ENCODE results near the gene CFAP70.

Gene CFAP70

GRCh38 chr10:73251683-73252444 lies 106.8 kb downstream of the CFAP70 start:
- DNase-seq: no peak

DNA sequence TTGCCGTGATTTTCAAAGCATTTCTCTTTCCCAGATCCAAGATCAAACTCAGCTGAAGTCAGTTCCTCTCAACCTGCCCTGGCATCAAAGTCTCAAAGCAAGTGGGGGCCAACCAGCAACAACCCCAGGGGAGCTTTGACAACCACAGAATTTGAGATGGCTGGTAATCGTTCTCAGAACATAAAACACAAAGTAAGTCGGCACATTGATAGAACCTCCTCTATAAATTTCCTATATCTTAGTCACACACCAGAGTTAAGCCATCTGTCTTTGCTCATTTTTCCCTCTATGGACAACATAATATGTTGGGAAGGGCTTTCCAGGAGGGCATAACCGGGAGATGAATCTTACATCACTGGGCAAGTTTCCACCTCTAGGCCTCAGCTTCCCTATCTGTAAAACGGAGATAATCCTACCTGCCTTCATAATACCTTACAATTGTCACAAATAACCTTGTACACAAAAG lies 110.4 kb downstream of the CFAP70 start:
- no peak for DNase-seq

GRCh38 chr10:73247509-73248258 lies 111.0 kb downstream of the CFAP70 start:
- DNase-seq: no peak

DNA sequence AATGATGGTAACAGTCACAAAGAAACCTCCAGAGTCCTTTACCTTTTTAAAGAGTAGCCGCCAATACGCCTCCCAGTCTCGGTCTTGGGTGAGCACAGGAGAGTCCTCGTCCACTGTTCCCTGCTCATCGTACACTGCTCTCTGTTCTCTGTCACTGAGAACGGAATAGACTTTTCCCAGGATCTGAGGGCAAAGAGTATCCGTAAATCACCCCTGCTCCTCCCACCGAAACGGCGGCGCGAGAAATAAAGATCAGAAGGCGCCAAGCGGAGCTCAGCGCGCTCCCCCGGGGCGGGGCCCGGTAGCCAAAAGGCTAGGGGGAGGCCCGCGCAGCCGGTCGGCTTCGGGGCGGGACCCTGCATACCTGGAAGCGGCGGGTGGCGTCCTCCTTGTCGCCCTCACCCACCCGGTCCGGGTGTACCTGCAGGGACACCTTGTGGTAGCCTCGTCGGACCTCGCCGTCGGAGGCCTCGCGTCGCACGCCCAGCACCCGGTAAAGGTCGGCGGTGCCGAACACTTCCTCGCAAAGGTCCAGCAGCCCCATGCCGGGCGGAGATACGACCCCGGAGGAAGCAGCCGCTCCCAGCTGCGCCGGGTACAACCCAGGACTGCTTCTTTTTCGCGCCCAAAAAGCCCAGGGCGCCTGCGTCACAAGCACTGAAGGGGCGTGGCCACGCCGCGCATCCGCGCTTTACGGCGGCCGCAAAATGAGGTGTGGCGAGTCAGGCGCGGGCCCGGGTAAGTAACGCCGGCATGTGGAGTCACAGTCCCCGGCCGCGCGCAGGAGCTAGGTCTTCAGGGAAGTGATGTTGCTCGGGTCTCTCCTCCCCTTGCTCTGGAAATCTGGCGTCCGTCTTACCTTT lies 111.8 kb downstream of the CFAP70 start, which contains the start of gene DNAJC9:
Gene DNAJC9, minus strand, starts transcription at position 610 of the 863 bp plus-strand sequence. Its CDS starts 66 bp downstream, at position 544.
- DNase-seq: peak; percentile 34

DNA sequence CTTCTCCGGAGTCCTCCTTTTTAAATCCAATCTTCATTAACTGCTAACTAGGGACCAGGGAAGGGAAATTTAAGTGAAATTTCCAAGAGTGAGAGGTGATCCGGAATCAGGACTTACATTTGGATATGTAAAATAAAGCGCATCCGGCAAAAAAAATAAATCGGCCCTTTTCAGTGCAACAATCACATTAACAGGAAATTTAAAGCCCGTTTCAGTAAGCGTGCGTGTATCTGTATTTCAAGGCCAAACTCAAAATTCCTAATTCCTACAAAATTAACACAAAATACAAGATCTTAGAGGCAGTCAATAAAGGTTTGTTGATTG lies 112.4 kb downstream of the CFAP70 start:
- no peak for DNase-seq

GRCh38 chr10:73244866-73245477 lies 113.7 kb downstream of the CFAP70 start:
- DNase-seq: no peak

- DNase-seq: no peak
Measured at GRCh38 chr10:73239908-73240307, 118.8 kb downstream of the CFAP70 start.

- no peak for DNase-seq
Measured at GRCh38 chr10:73238990-73239566, 119.6 kb downstream of the CFAP70 start.

DNA sequence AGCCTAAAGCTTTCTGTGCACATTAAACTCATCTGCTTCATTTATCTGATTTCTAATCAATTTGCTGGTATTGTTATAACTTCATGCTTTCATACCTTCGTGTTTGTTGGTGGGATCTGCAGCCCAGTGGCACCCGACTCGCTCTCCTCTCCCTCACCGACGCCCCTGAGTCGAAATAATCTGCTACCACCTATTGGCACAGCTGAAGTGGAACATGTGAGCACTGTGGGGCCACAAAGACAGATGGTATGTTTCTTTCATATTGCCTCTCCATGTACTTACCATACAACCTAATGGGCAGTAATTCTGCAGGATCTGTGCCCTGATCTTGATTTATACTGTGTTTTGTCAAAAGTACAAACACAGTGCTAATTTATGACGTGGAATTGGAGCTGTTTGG lies 124.0 kb downstream of the CFAP70 start:
- DNase-seq: no peak

- no peak for DNase-seq
Measured at GRCh38 chr10:73233883-73234282, 124.8 kb downstream of the CFAP70 start.

- no peak for DNase-seq
Measured at GRCh38 chr10:73232887-73233286, 125.8 kb downstream of the CFAP70 start.

DNA sequence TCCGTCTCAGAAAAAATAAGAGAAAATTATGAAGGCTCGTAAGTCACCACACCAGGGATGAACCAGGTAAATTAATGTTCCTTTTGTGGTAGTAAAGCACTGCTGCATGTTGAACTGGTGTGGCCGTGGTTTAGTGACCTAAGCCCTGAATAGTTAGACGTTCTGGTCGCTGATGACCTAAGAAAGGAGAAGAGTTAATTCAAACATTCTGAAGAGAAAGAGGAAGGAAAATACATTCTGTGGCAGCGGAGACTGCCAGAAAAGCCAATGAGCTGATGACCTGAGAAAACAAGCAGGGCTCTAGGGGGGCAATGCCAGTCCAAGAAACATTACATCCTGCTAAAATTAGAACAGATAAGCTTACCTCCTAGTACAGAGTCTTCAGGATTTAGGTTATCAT lies 129.1 kb downstream of the CFAP70 start:
- DNase-seq: no peak

- no peak for DNase-seq
Measured at GRCh38 chr10:73228247-73228646, 130.4 kb downstream of the CFAP70 start.

DNA sequence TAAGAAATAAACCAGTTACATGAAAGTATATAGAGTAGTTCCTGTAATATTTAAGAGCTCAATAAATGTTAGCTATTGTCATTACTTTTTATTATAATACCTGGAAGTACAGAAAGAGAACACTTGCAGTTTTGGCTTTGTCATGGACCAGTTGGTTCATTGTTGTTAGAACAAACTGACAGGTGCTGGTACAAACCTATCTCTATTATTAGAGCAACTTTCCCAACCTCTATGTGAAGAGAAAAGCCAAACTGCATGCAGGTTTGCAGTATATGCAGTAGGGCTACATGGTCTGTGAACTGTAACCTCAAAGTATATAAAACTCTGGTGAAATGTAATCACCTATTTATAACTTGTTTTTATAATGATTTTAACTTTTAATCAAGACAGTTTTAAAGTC lies 132.0 kb downstream of the CFAP70 start:
- DNase-seq: no peak

DNA sequence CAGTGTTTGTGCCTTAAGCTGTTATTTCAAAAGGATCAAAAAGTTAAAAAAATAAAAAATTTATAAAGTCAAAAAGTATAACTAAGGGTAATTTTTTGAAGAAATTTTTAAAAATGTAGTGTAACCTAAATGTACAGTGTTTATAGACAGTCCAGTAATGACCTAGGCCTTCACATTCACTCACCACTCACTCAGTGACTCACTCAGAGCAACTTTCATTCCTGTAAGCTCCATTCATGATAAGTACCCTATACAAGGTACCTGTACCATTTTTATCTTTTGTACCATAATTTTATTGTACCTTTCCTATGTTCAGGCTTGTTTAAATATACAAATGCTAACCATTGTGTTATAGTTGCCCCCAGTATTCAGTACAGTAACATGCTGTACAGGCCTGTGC lies 133.1 kb downstream of the CFAP70 start:
- no peak for DNase-seq

DNA sequence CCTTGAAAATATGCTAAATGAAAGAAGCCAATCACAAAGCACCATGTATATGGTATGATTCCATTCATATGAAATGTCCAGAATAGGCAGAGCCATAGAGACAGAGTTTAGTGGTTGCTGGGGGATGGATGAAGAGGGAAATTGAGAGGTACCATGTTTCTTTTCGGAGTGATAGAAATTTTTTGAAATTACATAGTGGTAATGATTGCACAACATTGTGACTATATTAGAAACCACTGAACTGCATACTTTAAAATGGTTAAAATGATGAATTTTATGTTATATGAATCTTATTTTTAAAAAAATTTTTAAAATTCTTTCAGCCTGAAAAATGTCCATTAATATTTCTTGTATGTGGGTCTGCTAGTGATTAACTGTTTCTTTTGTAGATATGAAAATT lies 137.7 kb downstream of the CFAP70 start:
- no peak for DNase-seq

DNA sequence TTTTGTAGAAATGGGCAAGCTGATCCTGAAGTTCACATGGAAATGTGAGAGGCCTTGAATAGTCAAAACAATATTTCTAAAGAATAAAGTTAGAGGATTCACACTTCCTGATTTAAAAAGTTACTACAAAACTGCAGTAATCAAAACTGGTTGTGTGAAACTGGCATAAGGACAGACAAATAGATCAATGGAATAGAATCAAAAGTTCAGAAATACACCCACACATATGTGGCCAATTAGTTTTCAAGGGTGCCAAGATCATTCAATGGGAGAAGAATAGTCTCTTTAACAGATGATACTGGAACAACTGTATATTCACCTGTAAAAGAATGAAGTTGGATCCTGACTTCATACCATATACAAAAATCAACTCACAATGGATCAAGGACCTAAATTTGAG lies 139.3 kb downstream of the CFAP70 start:
- DNase-seq: no peak

DNA sequence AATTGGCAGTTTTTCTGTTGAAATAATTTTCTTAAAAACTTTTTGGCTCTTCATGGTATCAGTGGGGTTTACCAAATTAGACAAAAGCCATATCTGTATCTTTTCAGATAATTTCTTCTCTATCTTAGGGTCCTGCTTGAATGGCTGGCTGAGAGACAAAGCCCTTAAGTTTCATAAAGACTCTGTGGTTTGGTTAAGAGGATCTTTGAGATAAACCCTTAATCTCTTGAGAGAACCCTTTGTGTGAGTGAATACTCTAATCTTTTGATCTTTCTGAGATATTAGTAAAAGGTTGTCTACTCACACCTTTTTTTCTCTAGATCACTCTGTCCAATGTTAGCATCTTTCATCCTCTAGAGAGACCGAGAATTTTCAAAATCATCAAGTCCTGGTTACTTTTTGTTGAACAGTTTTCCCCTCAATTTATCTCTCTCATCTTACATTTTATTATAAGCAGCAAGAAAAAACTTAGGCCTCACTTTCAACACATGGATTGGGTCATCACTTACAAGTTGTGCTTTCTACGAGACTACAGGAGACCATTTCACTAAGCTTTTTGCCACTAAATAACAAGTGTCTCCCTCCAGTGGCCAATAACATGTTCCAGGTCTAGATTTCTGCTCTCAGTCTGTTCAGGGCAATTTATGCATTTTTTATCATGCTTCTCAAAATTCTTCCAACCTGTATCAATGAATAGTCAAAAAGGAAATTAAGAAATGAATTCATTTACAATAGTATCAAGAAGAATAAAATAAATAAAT lies 140.1 kb downstream of the CFAP70 start:
- DNase-seq: no peak

GRCh38 chr10:73217628-73218027 lies 141.0 kb downstream of the CFAP70 start:
- DNase-seq: no peak

- DNase-seq: no peak
Measured at GRCh38 chr10:73215749-73216148, 142.9 kb downstream of the CFAP70 start.

DNA sequence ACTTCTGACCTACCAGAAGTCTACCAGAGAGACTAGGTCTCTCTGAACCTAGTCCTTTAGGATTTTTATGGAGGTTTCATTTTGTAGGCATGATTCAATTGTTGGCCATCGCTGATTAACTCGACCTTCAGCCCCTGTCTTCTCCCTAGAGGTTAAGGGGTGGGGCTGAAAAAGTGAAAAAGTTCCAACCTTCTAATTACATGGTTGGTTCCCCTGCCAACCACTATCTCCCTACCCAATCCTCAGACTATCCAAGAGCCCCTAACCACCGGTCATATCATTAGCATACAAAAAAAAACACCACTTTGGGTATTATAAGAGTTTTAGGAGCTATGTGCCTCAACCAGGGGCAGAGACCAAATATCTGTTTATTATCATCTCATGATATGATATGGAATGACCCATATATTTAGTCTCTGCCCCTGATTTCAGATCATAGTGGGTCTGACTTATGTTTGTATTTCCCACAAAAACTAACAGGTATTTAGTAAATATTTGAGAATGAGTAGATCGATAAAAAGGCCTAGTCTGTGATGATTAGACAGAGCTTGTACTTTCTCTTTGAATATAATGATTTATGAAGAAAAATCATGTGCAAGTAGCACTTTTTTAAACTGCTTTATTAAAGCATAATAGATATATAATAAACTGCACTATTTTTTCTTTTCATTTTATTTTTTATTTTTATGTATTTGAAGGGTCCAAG lies 147.4 kb downstream of the CFAP70 start:
- DNase-seq: no peak

All from NCI-H1417 treated with DMSO at 0.1 percent for 48 hours (cell line).